HG02973 (cell line): ENCODE results near the gene ADRM1.

Source experiments
- ATAC-seq: cut with Tn5 transposase; IDR thresholded peaks from one replicate; pipeline ENCODE4 v1.9.1; 2021; ENCODE audit warnings: moderate library complexity; ENCODE audit not compliant: unreplicated experiment

Gene ADRM1, protein sequence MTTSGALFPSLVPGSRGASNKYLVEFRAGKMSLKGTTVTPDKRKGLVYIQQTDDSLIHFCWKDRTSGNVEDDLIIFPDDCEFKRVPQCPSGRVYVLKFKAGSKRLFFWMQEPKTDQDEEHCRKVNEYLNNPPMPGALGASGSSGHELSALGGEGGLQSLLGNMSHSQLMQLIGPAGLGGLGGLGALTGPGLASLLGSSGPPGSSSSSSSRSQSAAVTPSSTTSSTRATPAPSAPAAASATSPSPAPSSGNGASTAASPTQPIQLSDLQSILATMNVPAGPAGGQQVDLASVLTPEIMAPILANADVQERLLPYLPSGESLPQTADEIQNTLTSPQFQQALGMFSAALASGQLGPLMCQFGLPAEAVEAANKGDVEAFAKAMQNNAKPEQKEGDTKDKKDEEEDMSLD

GRCh38 chr20:62302341-62303061 lies at the start of gene ADRM1:
Gene ADRM1, plus strand, starts transcription at chr20:62302997. Its CDS starts 572 bp downstream, at chr20:62303569.
- ATAC-seq, result peak; percentile 74

- no peak for ATAC-seq
Observed at GRCh38 chr20:62253398-62253797, 49.4 kb upstream of the ADRM1 start.

DNA sequence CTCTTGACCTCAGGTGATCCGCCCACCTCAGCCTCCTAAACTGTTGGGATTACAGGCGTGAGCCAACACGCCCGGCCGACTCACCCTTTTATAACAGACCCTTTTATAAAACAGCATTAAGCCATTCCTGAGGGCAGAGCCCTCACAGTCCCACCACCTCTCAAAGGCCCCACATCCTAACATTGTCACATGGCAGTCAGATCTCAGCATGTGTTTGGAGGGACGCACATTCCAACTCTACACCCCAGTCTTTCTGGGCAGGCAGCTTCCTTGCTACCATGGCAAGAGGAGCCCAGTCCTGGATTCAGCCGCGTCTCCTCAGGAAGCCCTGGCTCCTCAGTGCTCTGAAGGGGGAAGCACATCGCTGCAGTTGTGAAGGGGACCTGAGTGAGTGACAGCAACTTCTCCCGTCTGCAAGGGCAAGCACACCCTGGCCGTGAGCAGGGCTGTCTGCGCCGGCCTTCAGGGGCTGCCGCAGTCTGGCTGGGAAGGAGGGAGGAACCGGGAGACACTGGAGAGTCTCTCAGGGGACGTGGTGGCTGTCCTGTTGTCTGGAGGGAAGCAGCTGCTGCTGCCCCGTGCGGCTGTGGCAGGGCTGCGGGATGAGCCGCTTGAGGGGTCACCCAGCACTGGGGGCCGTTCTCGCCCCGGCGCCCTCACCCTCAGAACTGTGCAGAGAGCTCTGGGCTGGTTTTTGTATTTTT lies 48.6 kb upstream of the ADRM1 start:
- ATAC-seq, result no peak

- no peak for ATAC-seq
Observed at GRCh38 chr20:62255976-62256375, 46.8 kb upstream of the ADRM1 start.

DNA sequence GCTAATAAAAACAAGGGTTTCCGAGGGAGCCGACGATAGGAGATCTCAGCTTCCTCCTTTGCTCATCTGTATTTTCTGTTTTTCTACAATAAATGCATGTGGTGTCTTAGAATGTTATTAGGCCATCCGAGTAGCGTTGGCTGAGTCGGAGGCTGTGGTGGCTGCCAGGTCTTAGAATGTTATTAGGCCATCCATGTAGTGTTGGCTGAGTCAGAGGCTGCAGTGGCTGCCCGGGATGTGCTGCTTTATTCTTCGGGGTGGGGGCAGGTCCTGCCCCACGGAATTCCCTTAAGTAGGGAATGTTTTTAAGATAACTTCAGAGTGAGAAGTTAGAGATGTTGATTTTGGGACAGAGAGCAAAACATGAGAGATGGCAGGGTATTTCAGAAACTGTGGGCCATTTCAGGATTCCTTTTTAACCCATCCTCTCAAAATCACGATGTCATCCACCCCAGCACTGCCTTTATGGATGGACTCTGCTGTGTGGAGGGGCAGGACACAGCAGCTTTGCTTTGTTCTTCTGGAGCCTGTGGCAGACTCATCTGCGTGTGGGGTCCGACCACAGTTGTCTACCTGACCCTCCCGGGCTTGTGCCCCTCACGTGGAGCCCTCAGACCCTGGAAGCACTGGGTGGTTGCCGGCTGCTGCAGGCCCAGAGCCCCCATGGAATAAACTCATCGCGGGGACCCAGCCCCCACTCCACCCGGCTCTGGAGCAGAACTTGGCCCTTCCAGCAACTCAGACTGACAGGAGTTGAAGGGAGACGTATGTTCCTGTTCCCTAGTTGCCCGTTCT lies 44.1 kb upstream of the ADRM1 start:
- ATAC-seq, result no peak

DNA sequence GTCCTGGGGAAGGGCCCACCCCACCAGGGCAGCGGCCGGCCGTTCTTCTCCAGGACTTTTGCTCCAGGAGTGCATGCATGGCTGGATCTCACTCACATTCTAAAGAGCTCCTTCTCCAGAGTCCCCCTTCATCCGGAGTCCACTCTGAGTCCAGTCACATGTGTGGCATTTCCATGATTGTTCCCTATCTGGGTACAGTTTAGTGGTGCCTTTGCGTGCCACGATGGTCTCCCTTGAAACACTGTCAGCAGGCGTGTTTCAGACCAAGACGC lies 43.6 kb upstream of the ADRM1 start:
- ATAC-seq, result no peak

- ATAC-seq, result no peak
Observed at GRCh38 chr20:62262064-62262463, 40.7 kb upstream of the ADRM1 start.

DNA sequence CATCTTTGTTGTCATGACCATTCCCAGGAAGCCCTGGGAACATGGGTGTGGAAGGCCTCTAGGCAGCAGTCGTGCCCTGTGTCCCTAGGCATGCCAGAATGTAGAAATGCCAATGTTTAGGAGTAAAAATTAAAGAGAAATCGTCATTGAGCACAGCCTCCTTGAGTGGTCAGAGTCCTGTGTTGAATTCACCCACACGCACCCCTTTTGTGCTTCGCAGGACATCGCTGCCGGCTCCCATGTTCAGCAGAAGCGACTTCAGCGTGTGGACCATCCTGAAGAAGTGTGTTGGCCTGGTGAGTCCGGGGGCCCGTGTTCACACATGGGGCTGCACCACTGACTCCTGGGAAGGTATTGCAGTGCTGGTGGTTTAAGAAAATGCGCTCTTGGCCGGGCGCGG lies 39.4 kb upstream of the ADRM1 start:
- ATAC-seq, result no peak

DNA sequence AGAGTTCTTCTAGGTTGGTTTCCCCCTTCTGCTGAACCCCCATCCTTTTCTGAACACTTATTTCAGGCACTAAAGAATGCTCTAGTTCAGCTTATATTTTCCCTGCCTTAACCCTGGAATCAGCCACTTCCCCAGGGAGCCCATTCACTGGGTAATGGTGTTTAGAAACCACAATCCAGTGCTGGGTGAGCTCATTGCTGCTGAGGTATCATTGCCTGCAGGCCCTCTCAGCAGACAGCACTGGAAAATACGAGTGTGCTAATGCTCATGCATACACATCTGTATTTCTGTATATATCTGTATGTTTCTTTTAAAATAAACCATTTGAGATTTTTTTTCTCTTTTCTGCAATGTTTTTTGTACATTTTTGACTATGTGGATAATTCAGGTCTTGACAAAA lies 37.4 kb upstream of the ADRM1 start:
- ATAC-seq, result no peak

GRCh38 chr20:62266340-62266739 lies 36.5 kb upstream of the ADRM1 start:
- ATAC-seq, result no peak

DNA sequence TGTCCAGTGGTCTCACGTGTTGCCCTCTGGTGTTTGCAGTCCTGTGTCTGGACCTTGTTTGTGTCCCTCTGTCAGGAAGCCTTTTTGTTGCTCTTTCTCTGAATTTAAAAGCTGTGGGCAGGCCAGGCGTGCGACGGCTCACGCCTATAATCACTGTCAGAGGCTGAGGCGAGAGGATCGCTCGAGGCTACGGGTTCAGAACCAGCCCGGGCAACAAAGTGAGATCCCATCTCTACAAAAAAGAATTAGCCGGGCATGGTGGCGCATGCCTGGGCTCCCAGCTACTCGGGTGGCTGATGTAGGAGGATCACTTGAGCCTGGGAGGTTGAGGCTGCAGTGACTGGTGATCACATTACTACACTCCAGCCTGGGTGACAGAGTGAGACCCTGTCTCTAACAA lies 35.9 kb upstream of the ADRM1 start:
- ATAC-seq, result no peak

DNA sequence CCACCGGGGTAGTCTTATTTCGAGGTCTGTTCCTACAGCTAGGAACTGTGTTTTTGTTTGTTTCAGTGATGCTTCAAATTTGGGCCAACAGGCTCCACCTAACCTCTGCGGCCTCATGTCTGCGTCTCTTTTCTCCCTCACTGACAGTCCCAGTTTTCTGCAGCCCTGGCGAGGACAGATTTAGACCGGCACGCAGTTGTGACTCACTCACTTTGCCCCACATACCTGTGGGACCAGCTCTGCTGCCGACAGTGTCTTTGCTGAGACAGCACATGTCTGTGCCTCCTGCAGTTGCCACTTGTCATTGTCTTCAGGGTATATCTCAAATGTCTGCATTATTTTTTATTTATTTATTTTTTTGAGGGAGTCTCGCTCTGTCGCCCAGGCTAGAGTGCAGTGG lies 35.3 kb upstream of the ADRM1 start:
- no peak for ATAC-seq

DNA sequence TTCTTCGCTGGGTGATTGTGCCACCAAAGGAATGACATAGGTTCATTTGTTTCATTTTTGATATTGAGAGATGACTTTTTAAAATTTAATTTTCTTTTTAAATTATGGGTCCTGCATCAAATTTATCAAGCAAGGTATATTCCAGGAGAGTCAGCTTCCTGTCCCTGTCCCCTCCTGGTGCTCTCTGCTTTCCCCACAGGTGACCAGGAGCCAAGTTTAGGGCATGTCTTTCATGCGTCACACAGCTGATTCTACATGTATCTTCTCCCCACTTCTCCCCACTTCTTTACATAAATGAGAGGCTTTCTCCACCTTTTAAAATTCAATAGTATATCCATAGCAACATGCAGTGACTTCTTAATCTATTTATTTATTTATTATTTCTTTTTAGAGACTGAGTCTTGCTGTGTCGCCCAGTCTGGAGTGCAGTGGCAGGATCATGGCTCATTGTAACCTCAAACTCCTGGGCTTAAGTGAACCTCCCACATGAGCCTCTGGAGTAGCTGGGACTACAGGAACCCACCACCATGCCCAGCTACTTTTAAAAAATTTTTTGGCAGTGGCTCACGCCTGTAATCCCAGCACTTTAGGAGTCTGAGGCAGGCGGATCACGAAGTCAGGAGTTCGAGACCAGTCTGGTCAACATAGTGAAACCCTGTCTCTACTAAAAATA lies 34.4 kb upstream of the ADRM1 start:
- no peak for ATAC-seq

DNA sequence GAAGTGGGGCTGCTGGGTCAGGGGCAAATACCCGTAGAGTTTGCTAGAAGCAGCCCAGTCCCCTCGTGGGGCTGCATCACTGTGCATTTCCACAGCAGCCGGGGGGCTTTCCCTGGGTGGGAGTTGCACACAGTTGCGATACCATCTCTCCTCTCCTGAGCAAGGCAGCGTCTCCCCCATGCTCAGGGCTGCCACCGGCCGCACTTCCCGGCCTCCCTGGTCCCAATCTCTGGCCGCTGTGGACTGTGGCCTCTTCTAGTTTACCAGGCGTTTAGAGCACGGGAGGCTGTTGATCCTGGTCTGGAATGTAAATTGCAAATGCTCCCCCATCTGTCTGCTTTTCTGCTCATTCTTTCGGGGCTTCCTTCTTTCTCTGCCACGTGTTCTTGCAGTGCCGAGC lies 33.4 kb upstream of the ADRM1 start:
- ATAC-seq, result no peak

DNA sequence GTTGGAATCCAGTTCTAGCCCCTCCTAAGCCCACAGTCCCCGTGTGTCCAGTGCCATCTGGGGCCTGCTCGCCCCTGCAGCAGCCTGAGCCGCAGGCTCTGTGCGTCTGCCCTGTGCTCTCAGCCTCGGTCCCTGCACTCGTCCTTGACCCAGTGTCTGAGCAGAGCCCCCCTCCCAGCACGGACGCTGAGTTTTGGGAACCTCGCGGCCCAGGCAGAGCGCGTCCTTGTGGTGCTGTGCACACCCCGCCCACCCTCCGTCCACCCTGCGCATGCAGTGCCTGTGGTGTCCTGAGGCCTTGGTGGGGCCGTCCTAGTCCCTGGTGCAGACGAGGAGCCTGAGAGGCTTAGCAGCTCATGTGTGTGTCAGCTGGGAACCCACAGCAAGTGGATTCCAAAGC lies 32.9 kb upstream of the ADRM1 start:
- no peak for ATAC-seq

- no peak for ATAC-seq
Observed at GRCh38 chr20:62272200-62272599, 30.6 kb upstream of the ADRM1 start.

GRCh38 chr20:62273416-62273815 lies 29.4 kb upstream of the ADRM1 start:
- ATAC-seq, result no peak

- no peak for ATAC-seq
Observed at GRCh38 chr20:62274332-62274950, 28.4 kb upstream of the ADRM1 start.

- ATAC-seq, result no peak
Observed at GRCh38 chr20:62275219-62275618, 27.6 kb upstream of the ADRM1 start.

DNA sequence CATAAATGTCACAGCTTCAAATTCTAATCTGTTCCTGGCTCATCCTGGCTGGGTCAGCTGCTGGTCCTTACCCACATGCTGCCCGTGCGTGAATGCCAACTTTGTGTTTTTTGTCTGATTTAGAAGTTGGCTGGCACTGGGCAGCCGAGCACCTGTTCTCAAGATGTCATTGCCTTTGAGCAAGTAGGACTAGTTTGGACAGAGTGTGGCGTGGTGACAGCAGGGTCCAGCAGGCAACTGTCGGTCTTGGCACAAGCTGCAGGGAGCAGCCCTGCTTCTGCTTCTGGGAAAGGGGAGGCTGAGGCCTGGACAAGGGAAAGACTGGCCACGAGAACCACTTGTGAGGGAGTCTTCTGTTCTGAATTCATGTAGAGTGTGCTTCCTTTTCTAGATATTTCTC lies 26.4 kb upstream of the ADRM1 start:
- no peak for ATAC-seq
